GM12875 (cell line): Measurements from ENCODE around the gene ITGA2.

Source experiments
- H3K4me3 ChIP-seq: one replicate; pipeline ENCODE4 v1.5.1; 2011; ENCODE audit warnings: low read depth, low read length, control low read depth
- TF ChIP-seq, protein P1 (sequence below): IDR thresholded peaks from 2 replicates; pipeline ENCODE4 v1.5.1; 2011; ENCODE audit warnings: low read depth, mild to moderate bottlenecking, control low read depth, inconsistent platforms, low read length, moderate library complexity, borderline replicate concordance; ENCODE audit not compliant: insufficient read depth

Gene ITGA2

DNA sequence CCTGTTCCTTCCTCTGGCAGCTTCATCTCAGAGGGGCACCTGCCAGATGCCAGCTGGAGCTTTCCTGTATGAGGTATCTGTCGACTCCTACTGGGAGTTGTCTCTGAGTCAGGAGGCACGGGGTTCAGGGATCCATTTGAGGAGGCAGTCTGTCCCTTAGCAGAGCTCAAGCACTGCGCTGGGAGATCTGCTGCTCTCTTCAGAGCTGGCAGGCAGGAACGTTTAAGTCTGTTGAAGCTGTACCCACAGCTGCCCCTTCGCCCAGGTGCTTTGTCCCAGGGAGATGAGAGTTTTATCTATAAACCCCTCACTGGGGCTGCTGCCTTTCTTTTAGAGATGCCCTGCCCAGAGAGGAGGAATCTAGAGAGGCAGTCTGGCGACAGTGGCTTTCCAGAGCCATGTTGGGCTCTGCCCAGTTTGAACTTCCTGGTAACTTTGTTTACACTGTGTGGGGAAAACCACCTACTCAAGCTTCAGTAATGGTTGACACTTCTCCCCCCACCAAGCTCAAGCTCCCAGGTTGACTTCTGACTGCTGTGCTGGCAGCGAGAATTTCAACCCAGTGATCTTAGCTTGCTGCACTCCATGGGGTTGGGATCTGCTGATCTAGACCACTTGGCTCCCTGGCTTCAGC lies 11.8 kb upstream of the ITGA2 start:
- no peak overlapping the region for H3K4me3 ChIP-seq
- TF ChIP-seq, protein P1, sequence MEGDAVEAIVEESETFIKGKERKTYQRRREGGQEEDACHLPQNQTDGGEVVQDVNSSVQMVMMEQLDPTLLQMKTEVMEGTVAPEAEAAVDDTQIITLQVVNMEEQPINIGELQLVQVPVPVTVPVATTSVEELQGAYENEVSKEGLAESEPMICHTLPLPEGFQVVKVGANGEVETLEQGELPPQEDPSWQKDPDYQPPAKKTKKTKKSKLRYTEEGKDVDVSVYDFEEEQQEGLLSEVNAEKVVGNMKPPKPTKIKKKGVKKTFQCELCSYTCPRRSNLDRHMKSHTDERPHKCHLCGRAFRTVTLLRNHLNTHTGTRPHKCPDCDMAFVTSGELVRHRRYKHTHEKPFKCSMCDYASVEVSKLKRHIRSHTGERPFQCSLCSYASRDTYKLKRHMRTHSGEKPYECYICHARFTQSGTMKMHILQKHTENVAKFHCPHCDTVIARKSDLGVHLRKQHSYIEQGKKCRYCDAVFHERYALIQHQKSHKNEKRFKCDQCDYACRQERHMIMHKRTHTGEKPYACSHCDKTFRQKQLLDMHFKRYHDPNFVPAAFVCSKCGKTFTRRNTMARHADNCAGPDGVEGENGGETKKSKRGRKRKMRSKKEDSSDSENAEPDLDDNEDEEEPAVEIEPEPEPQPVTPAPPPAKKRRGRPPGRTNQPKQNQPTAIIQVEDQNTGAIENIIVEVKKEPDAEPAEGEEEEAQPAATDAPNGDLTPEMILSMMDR: no peak

DNA sequence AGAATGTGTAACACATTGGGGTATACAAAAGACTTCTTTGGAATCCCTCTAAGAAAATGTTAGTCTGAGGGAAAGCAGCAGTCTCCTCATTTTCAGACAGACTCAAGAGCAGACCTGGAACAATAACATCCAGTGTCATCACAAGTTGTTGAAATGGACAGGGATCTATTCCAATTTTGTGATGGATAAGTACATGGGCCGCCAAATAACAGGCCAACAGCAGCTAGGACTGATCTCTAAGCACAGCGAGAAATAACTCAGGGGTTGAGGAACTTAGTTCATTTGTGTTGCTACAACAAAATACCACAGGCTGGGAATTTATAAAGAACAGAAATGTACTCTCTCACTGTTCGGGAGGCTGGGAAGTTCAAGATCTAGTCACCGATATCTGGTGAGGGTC lies 7.6 kb upstream of the ITGA2 start:
- TF ChIP-seq, protein P1: no peak
- no peak overlapping the region for H3K4me3 ChIP-seq

DNA sequence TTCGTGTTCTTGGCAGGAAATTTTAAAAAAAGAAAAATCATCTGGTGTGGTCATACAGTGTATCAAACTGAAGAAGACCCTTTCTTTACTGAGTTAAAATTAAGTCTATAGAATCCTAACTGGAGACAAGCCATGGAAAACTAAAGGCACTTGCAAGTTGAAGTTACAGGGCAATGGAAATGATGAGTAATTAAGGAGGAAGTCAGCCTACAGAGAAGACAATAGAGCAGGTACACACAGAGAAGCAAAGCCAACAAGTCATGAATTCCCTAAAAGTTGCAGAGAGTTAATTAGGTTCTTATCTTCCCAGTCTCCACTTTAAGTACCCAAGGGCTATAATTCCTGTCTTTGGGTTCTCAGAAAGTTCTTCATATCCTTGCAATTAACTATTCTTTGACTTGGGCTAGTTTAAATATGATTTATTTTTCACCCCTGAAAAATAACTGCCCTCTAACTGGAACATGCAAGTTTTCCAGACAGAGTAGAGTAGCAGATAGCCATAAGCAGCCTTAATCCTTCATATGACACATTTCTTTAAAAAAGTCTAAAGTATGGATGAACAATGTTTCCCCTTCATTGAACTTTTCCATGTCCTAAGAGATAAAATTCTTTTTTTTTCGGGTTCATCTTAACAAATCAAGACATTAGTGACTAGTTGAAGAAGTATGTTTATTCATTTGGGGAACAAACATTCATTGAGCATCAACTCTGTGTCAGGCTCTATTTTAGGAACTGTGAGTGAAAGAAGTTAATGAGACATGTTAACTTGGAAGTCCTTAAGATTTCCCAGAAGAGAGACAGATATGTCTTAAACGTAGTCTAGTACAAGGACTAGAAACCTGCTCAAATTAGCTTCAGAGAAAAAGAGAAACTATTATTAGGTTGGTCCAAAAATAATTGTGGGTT lies 5.2 kb upstream of the ITGA2 start:
- TF ChIP-seq, protein P1: no peak
- H3K4me3 ChIP-seq: no peak overlapping the region

DNA sequence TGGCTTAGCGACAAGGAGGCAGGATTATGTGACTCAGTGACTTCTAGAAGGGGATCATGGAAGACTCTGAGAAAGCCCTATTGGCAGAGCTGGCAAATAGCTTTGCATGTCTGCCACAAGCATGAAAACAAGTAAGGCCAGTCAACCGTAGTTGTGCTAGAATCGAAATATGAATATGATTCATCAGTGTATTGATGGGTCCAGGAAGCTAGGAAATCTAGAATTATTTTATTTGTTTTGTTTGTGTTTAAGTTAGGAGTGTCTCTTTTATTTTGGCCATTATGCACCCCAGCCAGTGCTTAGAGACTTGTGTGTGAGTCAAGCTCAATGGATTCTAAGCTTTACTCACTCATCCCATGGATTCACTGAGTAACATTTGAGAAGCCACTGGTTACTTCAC lies 3.8 kb upstream of the ITGA2 start:
- TF ChIP-seq, protein P1: no peak
- no peak overlapping the region for H3K4me3 ChIP-seq

DNA sequence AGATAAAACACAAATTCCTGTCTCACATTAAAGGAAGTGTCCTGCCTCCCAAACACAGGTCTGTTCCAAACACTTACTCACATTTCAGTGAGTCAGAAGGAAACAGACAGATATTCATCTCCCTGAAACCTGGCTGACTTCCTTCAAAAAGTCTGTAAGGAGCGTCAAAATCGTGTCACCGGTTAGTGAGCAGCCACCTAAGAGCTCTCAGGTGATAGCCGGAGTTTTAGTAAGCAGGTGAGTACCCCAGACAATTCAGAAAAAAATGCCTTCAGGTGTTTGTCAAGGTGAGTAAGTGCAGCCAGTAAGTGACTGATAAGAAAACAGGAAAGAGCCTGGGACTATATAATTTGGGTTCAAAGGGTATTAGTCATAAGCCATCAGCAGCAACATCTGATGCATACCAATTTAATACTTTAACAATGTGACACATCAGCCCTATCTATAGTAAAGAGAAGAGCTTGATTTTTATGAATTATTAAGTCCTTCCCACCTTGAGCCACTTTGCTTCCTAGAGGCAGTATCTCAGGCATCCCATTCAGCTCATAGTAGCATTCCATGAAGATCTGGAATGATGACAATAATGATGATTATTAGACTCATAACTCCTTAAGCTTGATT lies 1.3 kb upstream of the ITGA2 start:
- H3K4me3 ChIP-seq: no peak overlapping the region

DNA sequence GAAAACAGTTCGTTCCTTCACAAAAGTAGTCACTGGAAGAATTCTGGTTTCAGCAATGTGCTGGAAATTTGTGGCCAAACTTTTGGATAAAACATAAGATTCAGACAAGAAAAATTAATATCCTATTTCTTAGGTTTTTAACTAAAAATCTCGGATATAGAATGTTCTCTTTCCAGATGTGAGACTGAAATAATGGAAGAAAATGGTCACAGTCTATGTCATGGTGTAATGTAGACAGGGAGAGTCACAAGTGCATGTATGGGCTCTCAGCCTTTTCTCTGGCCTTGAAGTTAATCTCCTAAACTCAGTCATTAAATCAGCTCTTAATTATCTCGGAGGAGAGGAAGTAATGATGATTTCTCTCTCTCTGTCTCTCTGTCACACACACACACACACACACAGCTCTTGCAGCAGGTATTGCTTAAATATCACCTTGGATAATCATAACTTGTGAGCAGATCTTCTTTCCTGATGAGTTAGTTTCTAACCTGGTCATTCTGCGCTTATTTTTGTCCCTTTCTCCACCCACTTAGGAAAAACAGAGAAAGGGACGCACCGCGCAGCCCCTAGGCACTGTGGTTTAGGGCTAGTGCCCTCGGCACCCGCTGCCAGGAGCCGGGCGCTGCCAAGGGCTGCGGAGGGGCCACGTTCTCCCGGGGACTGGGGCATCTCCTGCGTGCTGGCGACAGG lies 672 bp upstream of the ITGA2 start:
- peak overlapping the region; percentile 12 for H3K4me3 ChIP-seq
- TF ChIP-seq, protein P1: no peak

More for the DNA sequence above, 1.3 kb upstream of the ITGA2 start:
- TF ChIP-seq, protein P1: no peak
